Activated T-helper 1 cell treated with Interleukin-2 at 50 U/mL for 16 hours (primary cell): ENCODE results near the gene NRXN3.

Source experiments
- DNase-seq: peaks from one replicate; pipeline ENCODE4 v3.0.0-alpha.2; 2020; ENCODE audit warnings: low read depth

Gene NRXN3

DNA sequence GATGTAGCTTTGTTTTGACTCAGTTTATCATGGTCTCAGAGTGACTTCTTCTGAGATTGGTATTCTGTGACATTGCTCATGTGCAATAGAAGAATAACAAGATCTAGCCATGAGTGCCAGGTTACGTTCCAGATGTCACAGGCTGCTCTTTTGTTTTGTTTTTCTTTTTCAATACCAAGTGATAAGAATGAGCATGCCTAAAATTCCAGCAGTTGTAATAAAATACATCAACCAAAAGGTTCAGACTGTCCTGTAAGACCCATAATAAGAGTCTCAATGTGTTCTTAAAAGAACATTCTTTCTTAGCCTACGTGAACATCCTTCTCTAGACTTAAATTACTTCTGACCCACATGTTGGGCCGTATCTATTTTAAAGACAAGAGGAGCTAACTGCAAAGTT is 1371.9 kb downstream of the NRXN3 start:
- no peak for DNase-seq

DNA sequence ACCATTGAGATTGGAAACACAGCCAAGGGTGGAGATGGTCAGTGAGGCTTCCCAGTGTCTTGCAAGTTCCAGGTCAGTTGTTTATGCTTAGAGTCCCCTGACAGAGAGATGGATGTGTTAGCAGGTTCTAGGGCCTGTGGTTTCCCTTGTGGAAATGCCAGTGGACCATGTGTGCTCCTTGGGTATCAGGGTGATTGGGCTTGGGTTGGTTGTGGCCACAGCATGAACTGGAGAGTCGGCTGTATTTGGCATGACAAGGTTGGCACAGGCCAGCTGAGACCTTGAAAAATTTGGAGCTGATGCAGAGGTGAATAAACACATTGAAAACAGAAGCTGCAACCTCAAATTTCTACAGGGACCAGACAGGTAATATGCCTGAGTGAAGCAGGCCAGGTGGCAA is 1373.2 kb downstream of the NRXN3 start:
- no peak for DNase-seq

DNA sequence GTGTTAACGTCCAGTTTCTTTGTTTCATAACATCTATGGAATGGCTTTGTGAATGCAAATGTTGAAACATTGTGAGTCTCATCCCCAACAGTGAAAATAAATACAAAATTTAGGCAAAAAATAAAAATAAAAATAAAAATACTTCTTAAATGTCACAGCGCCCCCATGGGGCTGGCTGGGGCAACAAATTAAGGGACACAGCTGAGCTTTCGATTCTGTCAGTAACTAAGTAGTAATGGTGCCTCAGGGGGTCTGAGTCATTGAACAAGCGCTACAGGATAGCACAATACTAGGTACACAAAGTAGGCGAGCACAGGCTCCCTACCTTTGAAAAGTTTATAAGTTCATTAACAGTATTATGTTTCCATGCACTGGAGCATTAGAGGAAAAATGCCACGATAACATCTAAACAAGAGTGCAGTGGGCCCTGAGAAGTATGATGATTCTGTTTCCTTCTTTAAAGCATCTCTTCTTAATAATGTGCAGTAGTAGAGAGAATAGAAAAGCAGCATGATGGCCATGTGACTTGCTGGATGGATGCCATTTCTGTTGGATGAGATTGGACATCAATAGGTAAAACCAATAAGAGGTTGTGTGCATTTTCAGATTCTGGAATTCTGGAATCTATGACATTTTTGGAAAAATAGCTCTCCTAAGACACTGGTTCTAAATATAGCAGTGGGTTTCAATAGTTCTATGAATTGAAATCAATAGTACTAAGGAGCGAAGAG is 1374.0 kb downstream of the NRXN3 start:
- DNase-seq, result no peak

DNA sequence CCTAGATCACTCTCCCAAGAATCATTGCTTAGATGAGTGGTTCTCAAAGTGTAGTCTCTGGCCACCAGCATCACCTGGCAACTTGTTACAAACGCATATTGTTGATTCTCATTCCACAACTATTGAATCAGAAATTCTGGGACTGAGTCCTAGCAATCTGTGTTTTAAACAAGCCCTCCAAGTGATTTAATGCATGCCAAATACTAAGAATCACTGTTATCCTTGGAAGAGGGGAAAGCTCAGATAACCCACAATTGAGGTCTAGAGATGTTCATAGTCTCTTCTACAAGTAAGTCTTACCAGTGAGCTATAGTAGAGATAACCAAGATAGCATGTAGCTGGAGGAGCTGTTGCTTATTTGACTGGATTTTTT is 1374.5 kb downstream of the NRXN3 start:
- no peak for DNase-seq

DNA sequence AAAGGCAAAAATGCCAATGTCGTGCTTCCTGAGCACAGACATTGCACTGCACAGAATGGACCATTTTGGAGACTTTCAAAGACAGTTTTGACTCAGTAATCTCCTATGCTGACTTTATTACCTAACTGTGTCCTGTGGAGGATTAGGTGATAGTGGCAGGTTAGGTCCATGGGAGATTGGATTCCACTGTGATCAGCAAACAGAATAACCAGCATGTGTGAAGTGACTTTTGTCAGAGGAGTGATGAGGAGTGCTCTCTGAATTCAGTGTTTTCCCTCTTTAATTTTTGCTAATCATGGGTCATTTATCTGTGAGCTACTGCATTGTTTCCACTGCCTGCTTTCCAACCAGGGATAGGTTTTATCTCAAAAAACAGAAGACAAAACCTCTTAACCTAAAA is 1378.7 kb downstream of the NRXN3 start:
- no peak for DNase-seq

DNA sequence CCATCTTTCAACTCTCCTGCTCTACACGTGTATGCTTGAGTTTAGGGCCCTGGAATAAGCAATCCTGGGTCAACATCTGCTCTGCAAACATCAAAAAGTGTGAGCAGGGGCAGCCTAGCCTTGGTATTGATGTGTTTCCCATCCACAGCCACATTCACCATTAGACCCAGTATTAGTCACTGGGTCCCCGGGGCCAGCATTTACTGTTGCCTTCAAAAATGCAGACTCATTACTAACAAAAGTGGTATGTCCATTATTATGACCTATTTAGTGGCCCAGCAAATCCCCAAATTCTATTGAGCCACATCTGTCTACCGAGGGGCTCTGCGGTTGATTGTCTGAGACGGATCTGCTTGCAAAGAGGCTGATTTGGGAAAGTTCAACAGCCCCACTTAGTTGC is 1379.3 kb downstream of the NRXN3 start:
- DNase-seq, result no peak

DNA sequence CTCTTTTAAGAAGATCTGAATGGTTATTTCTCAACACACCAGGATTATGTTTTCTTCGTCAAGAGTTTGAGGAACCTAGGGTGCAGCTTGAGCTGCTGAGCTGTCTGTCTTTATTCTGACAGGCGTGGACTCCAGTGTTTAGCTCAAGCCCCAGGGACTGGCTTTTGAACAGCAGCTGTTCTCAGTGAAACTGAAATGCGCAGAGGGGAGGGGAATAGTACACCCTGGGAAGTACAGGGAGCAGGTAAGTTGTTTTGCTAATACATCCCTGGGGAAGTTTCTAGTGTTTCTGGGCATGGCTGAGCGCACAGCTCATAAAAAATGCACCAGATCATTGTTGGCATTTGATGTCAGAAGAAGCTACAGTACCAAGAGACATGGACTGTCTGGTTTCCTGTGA is 1381.3 kb downstream of the NRXN3 start:
- no peak for DNase-seq

DNA sequence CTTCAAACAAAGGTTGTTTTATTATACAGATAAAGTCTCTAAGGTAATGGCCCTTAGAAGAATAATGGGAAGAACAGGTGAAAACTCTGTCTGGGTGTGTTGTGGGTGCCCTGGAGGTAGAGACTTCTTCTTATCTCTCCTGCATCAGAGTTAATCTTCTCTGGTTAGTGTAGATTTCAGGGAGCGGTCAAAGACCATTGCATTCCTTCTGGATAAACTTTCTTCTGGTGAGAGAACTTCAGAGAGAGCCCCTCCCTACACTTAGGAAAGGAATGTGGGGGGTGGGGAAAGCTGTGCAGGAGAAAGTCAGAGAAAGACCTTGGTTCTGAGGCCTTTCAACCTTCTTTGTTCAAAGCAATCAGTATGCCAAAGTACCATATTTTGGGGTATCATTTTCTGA is 1382.6 kb downstream of the NRXN3 start:
- DNase-seq, result no peak

DNA sequence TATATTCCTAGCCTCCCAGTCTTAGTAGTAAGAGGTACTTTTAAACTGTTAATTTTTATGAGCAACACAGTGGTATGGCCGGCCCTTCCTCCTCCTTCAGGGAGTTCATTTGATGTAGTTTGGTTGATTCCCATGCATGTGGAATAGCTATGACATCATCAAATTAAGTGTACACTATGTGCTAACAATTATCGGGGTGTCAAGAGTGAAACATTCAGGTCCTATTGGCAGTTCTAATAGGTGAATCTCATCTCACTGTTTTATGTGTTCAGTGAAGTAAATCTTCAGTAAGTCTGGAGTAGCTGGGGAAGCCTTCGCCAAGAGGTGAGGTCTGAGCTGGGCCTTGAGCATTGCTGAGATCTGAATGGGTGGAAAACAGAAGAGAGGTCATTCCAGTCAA is 1384.6 kb downstream of the NRXN3 start:
- DNase-seq, result no peak

DNA sequence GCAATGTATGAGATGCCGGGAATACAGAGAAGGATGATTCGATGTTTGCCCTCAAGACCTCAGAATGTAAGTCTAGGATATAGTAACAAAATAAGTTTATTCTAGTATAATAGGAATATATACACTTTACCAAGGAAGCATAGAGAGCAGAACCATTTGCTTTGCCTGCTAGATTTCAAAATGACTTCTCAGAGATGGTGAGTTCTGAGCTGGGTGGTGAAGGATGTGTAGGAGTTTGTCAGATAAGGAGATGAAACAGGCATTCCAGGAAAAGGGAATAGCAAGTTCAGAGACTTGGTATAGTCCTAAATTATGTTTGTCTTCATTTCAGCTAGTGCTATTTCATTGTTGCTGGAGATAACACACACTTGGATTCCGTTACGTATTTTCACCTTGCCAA is 1385.3 kb downstream of the NRXN3 start:
- no peak for DNase-seq

DNA sequence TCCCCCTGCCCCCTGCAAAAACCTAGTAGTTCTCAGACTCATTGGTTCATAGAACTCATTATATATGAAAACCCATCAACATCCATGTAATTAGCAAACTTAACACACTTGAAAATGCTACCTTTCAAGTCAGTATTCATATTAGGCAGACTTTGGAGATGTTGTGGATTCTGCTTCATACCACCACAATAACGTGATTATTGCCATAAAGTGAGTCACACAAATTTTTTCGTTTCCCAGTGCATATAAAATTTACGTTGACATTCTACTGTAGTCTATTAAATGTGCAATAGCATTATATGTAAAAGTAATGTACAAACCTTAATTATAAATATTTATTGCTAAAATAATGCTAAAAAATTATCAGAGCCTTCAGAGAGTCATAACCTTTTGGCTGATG is 1387.1 kb downstream of the NRXN3 start:
- no peak for DNase-seq

DNA sequence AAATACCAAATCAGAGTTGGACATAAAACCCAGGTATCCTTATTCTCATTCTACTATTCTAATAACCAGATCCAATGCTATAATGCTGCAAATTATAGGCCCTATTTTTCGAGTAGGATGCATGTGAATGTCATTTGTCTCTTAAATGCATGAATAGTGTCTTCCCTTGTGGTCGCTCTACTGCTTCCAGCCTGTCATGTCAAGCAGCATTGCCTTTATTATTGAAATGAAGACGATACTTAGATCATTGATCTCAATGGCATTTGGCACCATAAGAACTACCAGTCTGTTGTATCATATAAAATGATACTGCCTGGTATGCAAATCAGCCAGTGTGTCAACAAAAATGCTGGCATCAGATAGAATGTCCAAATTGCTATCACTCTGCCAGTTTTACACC is 1392.0 kb downstream of the NRXN3 start:
- no peak for DNase-seq

DNA sequence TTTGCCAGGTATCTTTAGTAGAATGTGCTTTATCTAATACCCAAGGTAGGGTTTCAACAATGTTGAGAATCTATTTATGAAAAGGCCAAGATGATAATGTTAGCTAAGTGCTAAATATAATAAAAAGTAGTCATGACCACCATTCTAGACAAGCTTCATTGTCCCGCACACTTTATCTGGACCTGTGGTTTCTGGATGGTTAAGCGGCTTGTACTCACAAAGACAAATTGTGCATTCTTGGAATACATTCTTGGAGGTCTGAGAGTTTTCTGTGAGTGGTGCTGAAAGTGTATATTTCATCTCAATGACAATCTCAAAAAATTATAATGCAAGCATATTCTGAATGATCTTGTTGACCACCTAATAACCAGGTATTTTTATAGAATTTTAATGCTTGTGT is 1394.2 kb downstream of the NRXN3 start:
- DNase-seq, result no peak

DNA sequence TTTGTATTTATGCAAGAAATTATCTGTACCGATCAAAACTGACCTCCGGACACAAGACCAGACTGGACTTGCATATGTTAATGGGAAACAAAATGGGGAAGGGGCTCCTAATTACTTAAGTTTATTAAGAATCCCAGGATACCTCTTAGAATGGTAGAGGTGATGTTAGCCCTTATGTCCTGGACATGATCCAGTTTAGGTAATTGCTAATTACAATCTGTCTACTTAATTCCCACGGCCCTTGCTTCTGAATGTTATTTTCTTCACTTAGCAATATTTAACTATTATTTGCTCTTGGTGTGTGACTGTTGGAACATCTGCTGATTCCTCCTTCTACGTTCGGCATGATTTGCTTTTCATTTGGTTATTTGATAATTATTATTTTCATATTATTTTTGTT is 1397.1 kb downstream of the NRXN3 start:
- no peak for DNase-seq

DNA sequence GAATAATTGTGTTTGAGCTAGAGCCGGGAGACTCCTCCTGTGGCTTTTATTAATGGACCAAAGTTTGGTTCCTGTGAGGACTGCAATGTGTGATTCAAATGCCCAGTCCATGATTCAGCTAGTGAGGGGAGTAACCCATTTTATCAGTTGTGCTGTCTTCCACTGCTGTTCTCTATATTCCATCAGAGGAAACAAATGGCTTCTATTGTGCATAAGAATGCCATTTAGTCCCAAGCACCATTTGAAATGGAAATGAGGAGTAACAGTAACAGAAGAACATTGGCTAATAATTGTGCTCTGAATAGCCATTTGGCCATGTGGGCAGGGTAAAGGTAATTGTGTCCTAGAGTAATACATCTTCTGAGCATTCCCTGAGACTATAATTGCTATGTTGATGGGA is 1398.4 kb downstream of the NRXN3 start:
- no peak for DNase-seq

DNA sequence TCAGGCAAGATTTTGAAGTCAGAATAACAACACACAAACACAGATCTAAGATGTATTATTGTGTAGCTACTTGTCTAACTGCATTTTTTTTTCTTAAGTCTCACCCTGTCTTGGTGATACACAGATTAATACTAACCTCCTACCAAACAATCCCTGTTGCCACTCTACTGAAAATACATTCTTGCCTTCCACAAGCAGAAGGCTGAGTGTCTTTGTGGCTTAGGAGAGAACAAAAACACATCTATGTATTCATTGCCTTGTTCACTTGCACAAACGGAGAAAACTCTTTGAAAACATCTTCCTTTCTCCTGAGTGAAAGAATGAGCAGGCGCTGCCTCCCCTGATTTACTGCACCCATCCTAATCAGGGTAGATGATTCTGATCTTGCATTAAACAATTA is 1398.9 kb downstream of the NRXN3 start:
- no peak for DNase-seq

DNA sequence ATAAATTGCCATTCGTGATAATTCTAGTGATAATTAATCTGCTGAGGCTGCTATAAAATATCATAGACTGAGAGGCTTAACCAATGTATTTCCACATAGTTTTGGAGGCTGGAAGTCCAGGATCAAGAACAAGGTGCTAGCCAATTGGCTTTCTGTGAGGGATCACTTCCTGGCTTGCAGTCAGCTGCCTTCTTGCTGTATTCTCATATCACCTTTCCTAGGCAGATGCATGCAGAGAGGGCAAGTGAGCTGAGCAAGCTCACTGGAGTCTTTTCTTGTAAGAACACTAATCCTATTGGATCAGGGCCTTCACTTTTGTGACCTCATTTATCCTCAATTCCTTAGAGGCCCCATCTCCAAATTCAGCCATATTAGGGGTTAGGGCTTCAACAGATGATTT is 1400.5 kb downstream of the NRXN3 start:
- DNase-seq, result no peak

DNA sequence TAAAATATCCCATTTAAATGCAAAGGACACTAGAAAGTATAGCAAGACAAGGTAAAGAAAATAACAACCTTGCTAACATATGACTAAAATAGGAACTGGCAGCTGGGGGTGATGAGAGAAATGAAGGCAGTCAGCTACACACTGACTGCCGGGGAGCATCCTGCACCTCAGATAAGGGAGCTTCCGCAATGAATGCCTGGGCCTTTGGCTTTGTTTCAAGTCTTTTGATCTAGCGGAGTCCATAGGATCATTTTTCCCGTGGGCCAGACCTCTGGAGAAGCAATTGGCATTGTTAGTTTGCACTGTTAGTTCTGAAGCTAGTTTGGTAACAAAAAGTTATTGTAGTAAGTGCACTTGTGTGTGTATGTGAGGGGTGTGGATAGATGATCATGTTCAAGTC is 1401.2 kb downstream of the NRXN3 start:
- no peak for DNase-seq

DNA sequence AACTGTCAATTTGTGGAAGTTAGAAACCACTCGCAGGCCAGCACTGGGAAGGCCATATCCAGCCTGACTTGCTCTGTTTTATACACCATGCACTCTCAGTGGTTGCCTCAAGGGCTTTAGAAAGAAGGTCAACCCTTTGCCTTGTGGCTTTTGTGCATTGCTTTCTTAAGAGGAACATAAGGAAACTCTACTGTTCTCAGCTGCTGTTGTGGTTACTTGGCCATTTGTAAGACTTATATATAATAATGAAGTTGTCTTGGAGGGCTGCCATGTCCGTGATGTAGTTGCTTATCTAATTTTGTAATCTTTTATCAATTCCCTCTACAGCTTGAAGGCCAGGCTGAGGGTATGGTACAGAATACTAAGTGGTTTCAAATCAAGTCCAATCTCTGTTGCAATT is 1403.3 kb downstream of the NRXN3 start:
- DNase-seq, result no peak

DNA sequence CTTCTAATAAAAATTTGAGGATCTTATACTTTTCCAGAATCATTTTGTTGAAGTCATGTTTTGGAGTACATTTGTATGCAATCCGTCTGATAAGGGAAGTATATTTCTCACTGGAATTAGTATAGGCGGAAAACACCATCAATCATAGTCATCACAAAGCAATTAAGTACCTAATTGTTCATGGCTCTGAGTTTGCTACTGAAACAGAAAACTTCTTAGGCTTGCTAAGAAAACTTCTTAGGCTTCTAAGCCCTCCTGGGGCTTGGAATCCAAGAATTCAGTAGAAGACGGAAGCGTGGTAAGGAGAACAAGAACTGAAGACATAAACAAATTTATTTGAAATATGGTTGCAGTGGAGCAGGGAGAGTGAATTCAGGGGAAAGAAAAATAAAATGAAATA is 1404.9 kb downstream of the NRXN3 start:
- no peak for DNase-seq

DNA sequence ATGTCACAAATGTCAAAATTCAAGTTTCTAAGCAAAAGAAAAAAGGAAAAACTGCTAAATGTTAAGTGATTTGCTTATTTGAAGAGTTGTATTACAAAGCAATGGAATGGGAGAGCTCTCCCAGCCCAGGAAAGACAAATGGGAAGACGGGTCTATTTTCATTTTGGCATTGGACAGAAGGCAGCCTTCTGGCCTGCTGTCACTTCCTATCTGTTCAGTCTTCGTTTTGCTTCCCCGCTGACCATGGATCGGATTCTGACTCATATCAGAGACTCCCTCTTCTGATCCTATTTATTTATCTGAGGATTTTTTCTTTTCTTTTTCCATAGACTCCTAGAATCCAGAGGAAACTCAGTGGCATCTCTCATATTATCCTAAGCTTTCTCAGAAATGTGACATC is 1406.3 kb downstream of the NRXN3 start:
- DNase-seq, result no peak

DNA sequence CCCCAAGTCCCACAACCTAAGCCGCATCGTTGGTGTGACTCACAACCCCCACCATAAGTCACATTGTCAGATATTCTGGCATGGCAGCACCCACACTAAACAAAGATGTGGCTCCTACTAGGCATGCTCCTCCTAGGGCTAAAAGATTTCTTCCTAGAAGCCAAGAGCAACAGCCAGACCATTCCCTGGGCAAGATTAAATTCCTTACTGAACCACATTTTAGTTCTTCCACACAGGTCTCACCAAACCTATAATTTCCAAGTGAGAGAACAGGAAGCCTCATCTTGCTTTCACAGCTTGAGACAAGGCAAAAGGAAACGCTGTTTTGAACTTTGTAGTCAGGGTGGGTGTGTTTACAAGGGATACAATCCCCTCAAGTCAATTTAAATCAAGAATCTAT is 1408.3 kb downstream of the NRXN3 start:
- no peak for DNase-seq

DNA sequence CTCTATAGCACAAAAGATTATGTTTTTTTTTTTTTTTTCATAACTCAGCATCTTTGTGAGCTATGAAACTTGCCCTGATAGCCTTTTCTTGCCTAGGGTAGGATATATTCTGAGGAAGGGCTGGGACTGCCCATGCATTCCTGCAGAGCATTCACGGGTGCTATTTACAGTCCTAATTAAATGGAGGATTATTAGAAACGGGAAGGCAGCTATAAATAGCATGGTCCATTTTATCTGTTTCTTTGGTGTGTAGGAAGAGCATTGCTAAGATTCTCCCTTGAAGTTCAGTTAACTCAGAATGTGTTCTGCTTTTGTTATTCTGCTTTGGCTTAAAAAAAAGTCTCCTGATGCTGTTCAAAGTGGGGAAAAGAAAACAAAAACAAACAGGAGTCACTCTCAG is 1410.2 kb downstream of the NRXN3 start:
- no peak for DNase-seq

DNA sequence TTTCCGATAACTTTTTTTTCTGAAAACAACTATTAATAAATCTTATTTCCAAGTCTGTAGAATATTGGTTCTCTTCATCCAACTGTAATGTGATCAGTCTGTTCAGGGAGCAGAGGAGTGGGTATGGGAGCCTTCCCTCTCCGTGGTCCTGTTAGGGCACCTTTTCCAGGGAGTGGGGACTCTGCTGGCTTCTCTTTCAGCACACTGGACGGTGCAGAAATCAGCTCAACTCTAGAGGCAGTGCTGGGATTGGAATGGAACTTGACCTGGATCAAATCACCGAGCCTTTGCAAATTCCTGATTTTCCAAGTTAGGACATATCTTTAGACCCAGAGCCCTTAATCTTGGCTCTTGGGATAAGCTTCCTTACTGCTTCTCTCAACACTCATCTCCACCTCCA is 1410.7 kb downstream of the NRXN3 start:
- DNase-seq, result no peak
